H1 (cell line): ENCODE measurements around the gene OR6N2. TPM values are rescaled to one million over a fixed set of nuclear protein-coding genes. Genes with fewer than 3 reads are reported as not detected.

Experiments used
- CTCF ChIA-PET: fragments of 300-600 bp; sonication (Branson Sonifier 250); formaldehyde crosslinking; loops from one replicate; lab custom pipeline; 2021; ENCODE audit not compliant: partially characterized antibody; lab: Charles Lee
- POLR2A ChIA-PET: fragments of 300-600 bp; sonication (Branson Sonifier 250); formaldehyde crosslinking; loops from one replicate; lab custom pipeline; 2021; ENCODE audit warnings: inconsistent platforms; ENCODE audit not compliant: partially characterized antibody; lab: Charles Lee
- DNase-seq, 2 experiments: peaks; one replicate each; pipeline versions ENCODE4 v3.0.0 to v3.0.0-alpha.2; 2010 to 2022; ENCODE audit warnings: low spot score in 2 of 2, low read depth in 1 of 2, mixed read lengths in 1 of 2
- FAIRE-seq: peaks from 2 replicates; lab custom pipeline; 2011; peaks lifted over from hg19 to GRCh38; lab: Jason Lieb, UNC
- H2AFZ ChIP-seq: 2 replicates; pipeline ENCODE4 v1.8.1; 2012; ENCODE audit warnings: low read length, inconsistent platforms
- H2AK5ac ChIP-seq: 2 replicates; pipeline ENCODE4 v1.6.1; 2013; ENCODE audit warnings: low read depth, low read length
- H2BK120ac ChIP-seq: replicated peaks from 2 replicates; pipeline ENCODE3; 2013; ENCODE audit warnings: low read depth, low read length, inconsistent platforms
- H2BK12ac ChIP-seq: 2 replicates; pipeline ENCODE4 v1.6.1; 2013; ENCODE audit warnings: low read depth, low read length
- H2BK15ac ChIP-seq: 2 replicates; pipeline ENCODE4 v1.6.1; 2013; ENCODE audit warnings: low read length
- H2BK20ac ChIP-seq: 2 replicates; pipeline ENCODE4 v1.6.1; 2013; ENCODE audit warnings: low read length
- H2BK5ac ChIP-seq: 2 replicates; pipeline ENCODE4 v1.6.1; 2013; ENCODE audit warnings: low read depth, low read length
- H3K14ac ChIP-seq: 2 replicates; pipeline ENCODE4 v1.6.1; 2013; ENCODE audit warnings: inconsistent platforms; ENCODE audit not compliant: insufficient read length
- H3K18ac ChIP-seq: 2 replicates; pipeline ENCODE4 v1.6.1; 2013; ENCODE audit warnings: low read length; ENCODE audit errors: extremely low read depth
- H3K23ac ChIP-seq: 2 replicates; pipeline ENCODE4 v1.6.1; 2013; ENCODE audit warnings: inconsistent platforms; ENCODE audit not compliant: insufficient read length
- H3K23me2 ChIP-seq: 2 replicates; pipeline ENCODE4 v1.6.1; 2013; ENCODE audit warnings: low read depth, low read length
- H3K27ac ChIP-seq: 2 replicates; pipeline ENCODE4 v1.6.1; 2011; ENCODE audit warnings: low read depth, low read length, inconsistent platforms
- H3K27me3 ChIP-seq, 4 experiments: replicated peaks in 1 of 4; 1 replicate in 1 of 4; 2 replicates in 3 of 4; pipeline versions ENCODE4 v1.6.1 to v1.8.1; 2011 to 2013; ENCODE audit warnings: low read length in 3 of 4, mild to moderate bottlenecking in 3 of 4, inconsistent platforms in 2 of 4, mixed read lengths in 2 of 4, moderate library complexity in 1 of 4; ENCODE audit not compliant: control insufficient read depth in 3 of 4, insufficient read depth in 3 of 4; ENCODE audit errors: extremely low read depth in 1 of 4
- H3K36me3 ChIP-seq, 4 experiments: 2 replicates each; pipeline versions ENCODE4 v1.6.1 to v1.8.1; 2011 to 2013; ENCODE audit warnings: mild to moderate bottlenecking in 4 of 4, low read length in 3 of 4, moderate library complexity in 2 of 4, control low read depth in 1 of 4, inconsistent platforms in 1 of 4; ENCODE audit not compliant: insufficient read depth in 4 of 4, control insufficient read depth in 2 of 4
- H3K4ac ChIP-seq: replicated peaks from 2 replicates; pipeline ENCODE3; 2013; ENCODE audit warnings: low read length, low read depth, mixed read lengths, inconsistent platforms; ENCODE audit not compliant: insufficient read length
- H3K4me1 ChIP-seq, 4 experiments: replicated peaks in 1 of 4; 1 replicate in 1 of 4; 2 replicates in 3 of 4; pipeline versions ENCODE4 v1.6.1 to v1.8.1; 2011 to 2013; ENCODE audit warnings: low read length in 3 of 4, inconsistent platforms in 2 of 4, mixed read lengths in 1 of 4; ENCODE audit not compliant: insufficient read depth in 4 of 4, control insufficient read depth in 3 of 4
- H3K4me2 ChIP-seq, 2 experiments: 2 replicates each; pipeline versions ENCODE4 v1.6.1 to v1.8.1; 2011 to 2013; ENCODE audit warnings: low read depth in 2 of 2, low read length in 2 of 2, control low read depth in 1 of 2, inconsistent platforms in 1 of 2, mild to moderate bottlenecking in 1 of 2; ENCODE audit not compliant: insufficient read depth in 1 of 2
- H3K4me3 ChIP-seq, 4 experiments: fragments of 200-600, 300-600 bp in 1 of 4; sonication (generic), shearing (Covaris generic), sonication (Bioruptor Twin) in 1 of 4; 2 replicates each; pipeline versions ENCODE4 v1.5.1 to v1.8.1; 2011 to 2016; ENCODE audit warnings: low read length in 4 of 4, low read depth in 3 of 4, control low read depth in 2 of 4, inconsistent platforms in 2 of 4, mild to moderate bottlenecking in 2 of 4, mixed read lengths in 1 of 4, moderate library complexity in 1 of 4; ENCODE audit not compliant: insufficient read depth in 2 of 4; ENCODE audit errors: extremely low read depth in 1 of 4
- H3K56ac ChIP-seq: replicated peaks from 2 replicates; pipeline ENCODE3; 2013; ENCODE audit warnings: low read depth, mild to moderate bottlenecking, mixed read lengths, low read length, inconsistent platforms; ENCODE audit not compliant: insufficient read length
- H3K79me1 ChIP-seq: 2 replicates; pipeline ENCODE4 v1.6.1; 2013; ENCODE audit warnings: low read depth, low read length, control low read depth
- H3K79me2 ChIP-seq, 2 experiments: 2 replicates each; pipeline versions ENCODE4 v1.6.1 to v1.8.1; 2012 to 2013; ENCODE audit warnings: low read length in 2 of 2, mild to moderate bottlenecking in 2 of 2, inconsistent platforms in 1 of 2; ENCODE audit not compliant: insufficient read depth in 2 of 2, control insufficient read depth in 1 of 2
- H3K9ac ChIP-seq, 4 experiments: replicated peaks in 1 of 4; 1 replicate in 1 of 4; 2 replicates in 3 of 4; pipeline versions ENCODE4 v1.6.1 to v1.8.1; 2011 to 2013; ENCODE audit warnings: low read depth in 3 of 4, low read length in 3 of 4, control low read depth in 2 of 4, mild to moderate bottlenecking in 2 of 4, moderate library complexity in 2 of 4, inconsistent platforms in 1 of 4; ENCODE audit errors: extremely low read depth in 1 of 4
- H3K9me3 ChIP-seq, 2 experiments: 2 replicates each; pipeline versions ENCODE4 v1.6.1 to v1.8.1; 2012 to 2013; ENCODE audit warnings: mild to moderate bottlenecking in 2 of 2, moderate library complexity in 2 of 2, control low read depth in 1 of 2, inconsistent platforms in 1 of 2, low read depth in 1 of 2, low read length in 1 of 2, mixed read lengths in 1 of 2; ENCODE audit not compliant: insufficient read depth in 2 of 2
- H4K20me1 ChIP-seq, 2 experiments: replicated peaks in 1 of 2; 2 replicates each; pipeline versions ENCODE3 to v1.8.1; 2011 to 2013; ENCODE audit warnings: inconsistent platforms in 2 of 2, low read length in 2 of 2, mild to moderate bottlenecking in 1 of 2; ENCODE audit not compliant: insufficient read depth in 2 of 2, control insufficient read depth in 1 of 2
- H4K5ac ChIP-seq: 2 replicates; pipeline ENCODE4 v1.6.1; 2013; ENCODE audit warnings: low read length, low read depth, mixed read lengths, inconsistent platforms; ENCODE audit not compliant: insufficient read length
- H4K8ac ChIP-seq: 2 replicates; pipeline ENCODE4 v1.8.0; 2013; ENCODE audit warnings: mild to moderate bottlenecking, moderate library complexity, low read length, inconsistent platforms; ENCODE audit not compliant: insufficient read depth; ENCODE audit errors: extremely low read depth
- H4K91ac ChIP-seq: replicated peaks from 2 replicates; pipeline ENCODE3; 2013; ENCODE audit warnings: low read length, mixed read lengths, inconsistent platforms; ENCODE audit not compliant: insufficient read length
- BRCA1 ChIP-seq: IDR thresholded peaks from 2 replicates; pipeline ENCODE4 v1.6.1; 2012; ENCODE audit warnings: low read depth, low read length, improper control_type of control experiment
- CREB1 ChIP-seq: IDR thresholded peaks from 2 replicates; pipeline ENCODE4 v1.6.1; 2012; ENCODE audit warnings: inconsistent platforms
- GABPA ChIP-seq: IDR thresholded peaks from 2 replicates; pipeline ENCODE4 v1.6.1; 2011; ENCODE audit warnings: mild to moderate bottlenecking, low read length, moderate library complexity, borderline replicate concordance; ENCODE audit not compliant: insufficient read depth
- KDM4A ChIP-seq: IDR thresholded peaks from one replicate; pipeline ENCODE4 v1.7.1; 2012; ENCODE audit warnings: low read depth, mild to moderate bottlenecking, moderate library complexity, low read length, inconsistent platforms; ENCODE audit not compliant: severe bottlenecking
- KDM5A ChIP-seq: fragments of 200-600 bp; IDR thresholded peaks from 2 replicates; pipeline ENCODE4 v1.7.1; 2012; ENCODE audit warnings: mild to moderate bottlenecking, low read length, inconsistent platforms, mixed read lengths
- PHF8 ChIP-seq: fragments of 200-600 bp; sonication (generic); conservative IDR thresholded peaks from 2 replicates; pipeline ENCODE4 v1.7.1; 2012; ENCODE audit warnings: low read depth, mild to moderate bottlenecking, inconsistent platforms, low read length, moderate library complexity
- POU5F1 ChIP-seq: IDR thresholded peaks from 2 replicates; pipeline ENCODE4 v1.6.1; 2011; ENCODE audit warnings: low read depth, mild to moderate bottlenecking, low read length, moderate library complexity
- RAD21 ChIP-seq, 2 experiments: IDR thresholded peaks in 1 of 2; conservative IDR thresholded peaks in 1 of 2; 2 replicates each; pipeline ENCODE4 v1.6.1; 2011; ENCODE audit warnings: low read depth in 2 of 2, low read length in 2 of 2, improper control_type of control experiment in 1 of 2, inconsistent platforms in 1 of 2, mild to moderate bottlenecking in 1 of 2, moderate library complexity in 1 of 2
- RXRA ChIP-seq: IDR thresholded peaks from 2 replicates; pipeline ENCODE4 v1.6.1; 2011; ENCODE audit warnings: low read depth, mild to moderate bottlenecking, low read length, moderate library complexity; ENCODE audit not compliant: insufficient read depth
- SP1 ChIP-seq: IDR thresholded peaks from 2 replicates; pipeline ENCODE4 v1.6.1; 2011; ENCODE audit warnings: low read depth, low read length
- SRF ChIP-seq: IDR thresholded peaks from 2 replicates; pipeline ENCODE4 v1.6.1; 2011; ENCODE audit warnings: mild to moderate bottlenecking, low read depth, low read length, moderate library complexity
- TBP ChIP-seq: IDR thresholded peaks from 2 replicates; pipeline ENCODE4 v1.6.1; 2011; ENCODE audit warnings: low read depth, low read length, improper control_type of control experiment
- TEAD4 ChIP-seq: IDR thresholded peaks from 2 replicates; pipeline ENCODE4 v1.6.1; 2012; ENCODE audit warnings: low read depth, low read length, inconsistent platforms, mixed read lengths
- WGBS, 2 experiments: shearing (Covaris generic) in 1 of 2; methylation state at CpG; one replicate each; pipeline versions ENCODE4 v1.1.6 to v1.1.7; 2013 to 2015; ENCODE audit warnings: low lambda C conversion rate in 2 of 2, mixed read lengths in 2 of 2, inconsistent platforms in 1 of 2, low coverage in 1 of 2, missing lambda C conversion rate in 1 of 2; ENCODE audit not compliant: insufficient replicate concordance in 2 of 2, insufficient coverage in 1 of 2, insufficient read length in 1 of 2; ENCODE audit errors: extremely low coverage in 1 of 2, missing lambda C conversion rate in 1 of 2; 5-methylcytosine and 5-hydroxymethylcytosine counted together
- polyA plus RNA-seq, 7 experiments: library from polyadenylated mRNA; depleted of rRNA in 3 of 7; stranded (reverse) in 5 of 7; unstranded in 2 of 7; fragments of >200 nt in 5 of 7; fragments of 200-250 nt in 2 of 7; gene quantifications; 1 replicate in 5 of 7; 2 replicates in 1 of 7; 4 replicates in 1 of 7; pipeline versions ENCODE4 v1.2.1 to v1.2.3, GENCODE V29; 2011 to 2013; ENCODE audit warnings: missing spikeins in 2 of 7, mixed read lengths in 2 of 7
- total RNA-seq: library from RNA; stranded (reverse); fragmentation: NEBNext Ultra II Directional; extraction: Animal tissue kit (Norgen Biotek cat#: 25700); gene quantifications from 2 replicates; pipeline ENCODE4 v1.2.1, GENCODE V29; 2021

The OR6N2 gene
- total and polyA plus RNA-seq, 2 of the 8 experiments (the other 6 are each of a cell fraction or from before 2014, with no cell fraction given), result not detected

- POLR2A ChIA-PET, result no interaction called here
- H3K9ac ChIP-seq, result no peak within 1 kb of the TSS
- FAIRE-seq, result no peak
- TF ChIP-seq KDM5A (no peak), POU5F1 (no peak), RAD21 (IDR thresholded peaks at IDR 0.05 in 1 of 2, conservative IDR thresholded peaks at IDR 0.05 in 1 of 2; ENCODE audit: low read depth in 2 of 2, low read length in 2 of 2) (no peak), TEAD4 (no peak), PHF8 (no peak), BRCA1 (no peak), SP1 (no peak), CREB1 (no peak), TBP (no peak), SRF (no peak), RXRA (no peak), KDM4A (no peak), GABPA (no peak)
Observed at GRCh38 chr1:158771950-158772866, 8.8 kb downstream of the OR6N2 start, which contains the start of gene OR6N1. Gene OR6N1, minus strand, starts transcription at chr1:158772195. Its CDS starts 5,513 bp downstream, at chr1:158766682.

More at GRCh38 chr1:158771950-158772866, 8.8 kb downstream of the OR6N2 start, which contains the start of gene OR6N1:
- Histone ChIP-seq H3K23ac (no peak within 1 kb of the TSS), H4K20me1 (no peaks in the 10 kb centered on the region), H3K27ac (no peak within 1 kb of the TSS), H3K4me3 (no peak within 1 kb of the TSS), H2BK20ac (no peak within 1 kb of the TSS), H2BK120ac (no peak within 1 kb of the TSS), H3K4me1 (no peaks in the 10 kb centered on the region), H3K36me3 (no peaks in the 10 kb centered on the region), H3K56ac (no peak within 1 kb of the TSS), H3K14ac (no peak within 1 kb of the TSS), H3K79me2 (no peaks in the 10 kb centered on the region), H4K5ac (no peak within 1 kb of the TSS), H3K27me3 (no peaks in the 10 kb centered on the region), H3K79me1 (no peaks in the 10 kb centered on the region), H4K91ac (no peak within 1 kb of the TSS), H3K4ac (no peak within 1 kb of the TSS), H2AFZ (no peak within 1 kb of the TSS), H3K23me2 (no peaks in the 10 kb centered on the region; the same call in 1 of the 2 replicates), H2AK5ac (no peak within 1 kb of the TSS), H4K8ac (no peak within 1 kb of the TSS), H2BK5ac (no peak within 1 kb of the TSS), H2BK12ac (no peak within 1 kb of the TSS), H2BK15ac (no peak within 1 kb of the TSS), H3K4me2 (no peak within 1 kb of the TSS), H3K9me3 (no peaks in the 10 kb centered on the region), H3K18ac (no peak within 1 kb of the TSS)
- no peak for DNase-seq
- CTCF ChIA-PET, result no interaction called here
- 86% methylated on average over 6 of the region's 6 CpGs; no CpG with 5 or more reads in 1 of the 2 experiments for WGBS, 2 experiments
